BLaER1 treated with 17β-estradiol and CSF1 and Interleukin-3, amounts not matched to agents 10 nM and 100 nM (cell line): ENCODE data around the gene NPHP4.

Experiments used
- H3K27ac ChIP-seq, 11 experiments: shearing (Covaris generic); formaldehyde crosslinking; 2 replicates each; pipeline ENCODE4 v1.8.1; 2022
- H3K27me3 ChIP-seq, 11 experiments: shearing (Covaris generic); formaldehyde crosslinking; 2 replicates each; pipeline ENCODE4 v1.8.1; 2022
- H3K36me3 ChIP-seq, 11 experiments: shearing (Covaris generic); formaldehyde crosslinking; 2 replicates each; pipeline ENCODE4 v1.8.1; 2022
- H3K4me1 ChIP-seq, 10 experiments: shearing (Covaris generic); formaldehyde crosslinking; 2 replicates each; pipeline ENCODE4 v1.8.1; 2022
- H3K4me2 ChIP-seq, 11 experiments: shearing (Covaris generic); formaldehyde crosslinking; 2 replicates each; pipeline ENCODE4 v1.8.1; 2022
- H3K4me3 ChIP-seq, 10 experiments: shearing (Covaris generic); formaldehyde crosslinking; 2 replicates each; pipeline ENCODE4 v1.8.1; 2022
- H3K9ac ChIP-seq, 11 experiments: shearing (Covaris generic); formaldehyde crosslinking; 2 replicates each; pipeline ENCODE4 v1.8.1; 2022
- H3K9me3 ChIP-seq, 11 experiments: shearing (Covaris generic); formaldehyde crosslinking; replicated peaks in 1 of 11; 2 replicates each; pipeline ENCODE4 v1.8.1; 2022
- H4K20me1 ChIP-seq, 11 experiments: shearing (Covaris generic); formaldehyde crosslinking; 2 replicates each; pipeline ENCODE4 v1.8.1; 2022
- Cebpa-rat ChIP-seq, 11 experiments: shearing (Covaris generic); IDR thresholded peaks; 2 replicates each; pipeline ENCODE4 v1.8.1; 2022

Gene NPHP4

DNA sequence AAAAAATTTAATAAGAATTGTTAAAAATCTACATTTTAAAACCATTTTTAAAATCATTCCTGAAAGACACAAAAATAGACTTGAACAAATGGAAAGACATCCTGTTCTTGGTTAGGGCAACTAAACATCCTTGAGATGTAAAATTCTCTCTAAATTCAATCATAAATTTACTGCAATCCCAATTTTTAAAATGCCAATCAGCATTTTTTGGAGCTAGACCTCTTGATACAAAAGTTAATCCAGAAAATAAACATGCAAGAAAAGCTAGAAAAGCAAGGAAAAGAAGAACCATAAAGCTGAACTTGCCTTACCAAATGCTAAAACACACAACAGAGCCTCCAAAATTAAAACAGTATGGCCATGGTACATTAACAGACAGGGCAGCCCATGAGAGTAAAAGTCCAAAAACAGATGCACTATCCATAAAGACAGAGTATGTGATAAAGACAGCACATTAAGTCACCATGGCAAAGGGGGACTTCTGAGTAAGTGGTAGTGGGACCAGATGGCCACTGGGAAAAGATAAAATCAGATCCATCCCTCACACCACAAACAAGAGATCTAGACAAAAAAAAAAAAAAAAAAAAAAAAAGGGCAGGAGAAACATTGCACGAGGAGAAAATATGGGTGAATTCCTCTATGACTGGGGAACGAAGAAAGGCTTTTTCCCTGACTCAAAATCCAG, 51.4 kb downstream of the NPHP4 start:
- Histone ChIP-seq H3K4me3 (no peak overlapping the region), H3K4me1 (no peaks in the 10 kb centered on the region), H3K9ac (no peak overlapping the region), H3K27me3 (no peaks in the 10 kb centered on the region), H4K20me1 (peaks cover 0 to 8% (median 0%) of the 10 kb centered on the region in 11 experiments; a peak in 4 of 22 replicates), H3K4me2 (no peak overlapping the region), H3K27ac (no peak overlapping the region), H3K36me3 (peaks cover 22 to 62% (median 43%) of the 10 kb centered on the region in 11 experiments), H3K9me3 (0 out of 22 replicates have a peak, but pooled peaks cover 0 to 5% (median 0%) of the 10 kb centered on the region in 11 experiments)
- TF ChIP-seq Cebpa-rat (IDR thresholded peaks at IDR 0.05), result no peak

GRCh38 chr1:5939271-5940170, 52.7 kb downstream of the NPHP4 start:
- Histone ChIP-seq H3K4me2 (no peak overlapping the region), H3K27me3 (no peaks in the 10 kb centered on the region), H3K4me1 (no peaks in the 10 kb centered on the region), H3K36me3 (peaks cover 15 to 54% (median 42%) of the 10 kb centered on the region in 11 experiments; a peak in 21 of 22 replicates), H4K20me1 (peaks cover 0 to 8% (median 0%) of the 10 kb centered on the region in 11 experiments; a peak in 4 of 22 replicates), H3K9me3 (0 out of 22 replicates have a peak, but pooled peaks cover 0 to 5% (median 0%) of the 10 kb centered on the region in 11 experiments), H3K4me3 (no peak overlapping the region), H3K9ac (no peak overlapping the region), H3K27ac (no peak overlapping the region)
- TF ChIP-seq Cebpa-rat (IDR thresholded peaks at IDR 0.05), result no peak

- no peak overlapping the region for H3K27ac ChIP-seq
- peaks cover 13 to 52% (median 31%) of the 10 kb centered on the region in 11 experiments for H3K36me3 ChIP-seq
- no peak overlapping the region for H3K9ac ChIP-seq
- H3K27me3 ChIP-seq, result no peaks in the 10 kb centered on the region
- peaks cover 0 to 8% (median 0%) of the 10 kb centered on the region in 11 experiments; a peak in 4 of 22 replicates for H4K20me1 ChIP-seq
- H3K9me3 ChIP-seq, result 0 out of 22 replicates have a peak, but pooled peaks cover 0 to 5% (median 0%) of the 10 kb centered on the region in 11 experiments
- no peak overlapping the region for H3K4me2 ChIP-seq
- TF ChIP-seq Cebpa-rat (IDR thresholded peaks at IDR 0.05), result no peak
- H3K4me3 ChIP-seq, result no peak overlapping the region
- peaks cover 0 to 6% (median 0%) of the 10 kb centered on the region in 10 experiments; a peak in 3 of 20 replicates for H3K4me1 ChIP-seq
These were observed 54.1 kb downstream of the NPHP4 start for GRCh38 chr1:5938101-5938646.

DNA sequence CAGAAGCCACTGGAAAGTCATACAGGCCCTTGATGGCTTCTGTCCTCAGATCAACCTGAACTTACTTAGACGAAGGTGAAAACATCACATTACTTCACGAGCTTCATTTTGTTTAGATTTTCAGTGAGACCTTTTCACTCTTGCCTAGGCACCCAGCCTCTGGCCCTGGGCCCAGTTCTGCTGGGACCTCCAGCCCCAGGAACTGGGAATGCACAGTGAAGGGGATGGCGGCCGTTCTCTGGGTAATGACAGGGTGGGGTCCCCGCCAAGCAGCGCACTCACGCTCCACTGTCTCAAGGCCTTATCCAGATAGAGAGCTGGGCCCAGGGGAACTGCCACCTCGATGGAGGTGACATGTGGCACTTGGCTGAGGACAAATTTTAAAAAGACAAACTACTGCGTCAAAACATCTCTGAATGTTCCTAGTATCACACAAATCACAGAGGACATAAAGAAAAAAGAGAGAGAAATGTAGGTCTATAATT, 54.8 kb downstream of the NPHP4 start:
- peaks cover 20 to 54% (median 39%) of the 10 kb centered on the region in 11 experiments for H3K36me3 ChIP-seq
- TF ChIP-seq Cebpa-rat (IDR thresholded peaks at IDR 0.05), result no peak
- no peak overlapping the region for H3K4me2 ChIP-seq
- H3K4me1 ChIP-seq, result peaks cover 0 to 6% (median 0%) of the 10 kb centered on the region in 10 experiments; a peak in 3 of 20 replicates
- H3K27me3 ChIP-seq, result no peaks in the 10 kb centered on the region
- H3K4me3 ChIP-seq, result no peak overlapping the region
- H4K20me1 ChIP-seq, result peaks cover 0 to 8% (median 0%) of the 10 kb centered on the region in 11 experiments; a peak in 4 of 22 replicates
- H3K9ac ChIP-seq, result no peak overlapping the region
- no peak overlapping the region for H3K27ac ChIP-seq
- H3K9me3 ChIP-seq, result 0 out of 22 replicates have a peak, but pooled peaks cover 0 to 5% (median 0%) of the 10 kb centered on the region in 11 experiments

- peaks cover 23 to 60% (median 44%) of the 10 kb centered on the region in 11 experiments for H3K36me3 ChIP-seq
- H3K4me1 ChIP-seq, result peaks cover 0 to 6% (median 0%) of the 10 kb centered on the region in 10 experiments; a peak in 3 of 20 replicates
- H3K4me2 ChIP-seq, result no peak overlapping the region
- H3K27me3 ChIP-seq, result no peaks in the 10 kb centered on the region
- 0 out of 22 replicates have a peak, but pooled peaks cover 0 to 5% (median 0%) of the 10 kb centered on the region in 11 experiments for H3K9me3 ChIP-seq
- no peak for TF ChIP-seq Cebpa-rat (IDR thresholded peaks at IDR 0.05)
- no peak overlapping the region for H3K4me3 ChIP-seq
- peaks cover 0 to 8% (median 0%) of the 10 kb centered on the region in 11 experiments; a peak in 4 of 22 replicates for H4K20me1 ChIP-seq
- H3K27ac ChIP-seq, result no peak overlapping the region
- H3K9ac ChIP-seq, result no peak overlapping the region; a peak in 1 of 22 replicates
These were observed 55.4 kb downstream of the NPHP4 start for GRCh38 chr1:5936621-5937372.

- Histone ChIP-seq H3K27ac (no peak overlapping the region), H3K9me3 (0 out of 22 replicates have a peak, but pooled peaks cover 0 to 5% (median 0%) of the 10 kb centered on the region in 11 experiments), H3K4me3 (no peak overlapping the region), H3K4me1 (peaks cover 0 to 6% (median 0%) of the 10 kb centered on the region in 10 experiments; a peak in 3 of 20 replicates), H3K9ac (no peak overlapping the region), H3K27me3 (no peaks in the 10 kb centered on the region), H3K4me2 (no peak overlapping the region), H3K36me3 (peaks cover 28 to 66% (median 43%) of the 10 kb centered on the region in 11 experiments), H4K20me1 (peaks cover 0 to 8% (median 0%) of the 10 kb centered on the region in 11 experiments; a peak in 4 of 22 replicates)
- no peak for TF ChIP-seq Cebpa-rat (IDR thresholded peaks at IDR 0.05)
These were observed 56.1 kb downstream of the NPHP4 start for GRCh38 chr1:5936126-5936525.

GRCh38 chr1:5935026-5935425, 57.2 kb downstream of the NPHP4 start:
- no peak for TF ChIP-seq Cebpa-rat (IDR thresholded peaks at IDR 0.05)
- H3K4me3 ChIP-seq, result no peak overlapping the region
- no peak overlapping the region for H3K4me2 ChIP-seq
- H4K20me1 ChIP-seq, result peaks cover 0 to 8% (median 0%) of the 10 kb centered on the region in 11 experiments; a peak in 4 of 22 replicates
- H3K9me3 ChIP-seq, result no peaks in the 10 kb centered on the region
- H3K9ac ChIP-seq, result no peak overlapping the region
- H3K27ac ChIP-seq, result no peak overlapping the region
- H3K4me1 ChIP-seq, result peaks cover 0 to 6% (median 0%) of the 10 kb centered on the region in 10 experiments; a peak in 3 of 20 replicates
- H3K27me3 ChIP-seq, result no peaks in the 10 kb centered on the region
- H3K36me3 ChIP-seq, result peaks cover 33 to 75% (median 45%) of the 10 kb centered on the region in 11 experiments
